ENCODE data around the gene DVL1.
A peak's percentile ranks its signal among the peaks of the same experiment; 100 is the strongest.

The DVL1 gene

GRCh38 chr1:1324524-1325287 lies 24.5 kb downstream of the DVL1 start, which contains the start of the genes CPTP and INTS11:
Gene CPTP (plus strand): TSS chr1:1324802. CDS start chr1:1326911, 2,109 bp downstream.
Gene INTS11 (minus strand): TSS chr1:1324660. CDS start chr1:1324608, 52 bp downstream.
- Histone ChIP-seq H3K27ac (peak within 1 kb of the TSS; percentile 94), H3K36me3 (peaks cover 40% of the 10 kb centered on the region), H3K9me3 (ENCODE audit: severe bottlenecking) (no peaks in the 10 kb centered on the region), H3K4me3 (ENCODE audit: low read depth, low read length) (peak within 1 kb of the TSS; percentile 93), H3K27me3 (ENCODE audit: insufficient read depth, low read depth, severe bottlenecking) (no peaks in the 10 kb centered on the region)
- TF ChIP-seq CTCF (IDR thresholded peaks at IDR 0.05; ENCODE audit: low read depth, low read length), result no peak
- peak; percentile 95 for DNase-seq

- peak overlapping the region; percentile 94 for H3K27ac ChIP-seq
Observed at GRCh38 chr1:1324084-1324523, 25.1 kb downstream of the DVL1 start.

GRCh38 chr1:1322952-1323351 lies 26.3 kb downstream of the DVL1 start:
- no peak for DNase-seq
- TF ChIP-seq CTCF (IDR thresholded peaks at IDR 0.05; ENCODE audit: low read depth, low read length), result no peak
- Histone ChIP-seq H3K4me3 (ENCODE audit: low read depth, low read length) (no peak overlapping the region), H3K27me3 (ENCODE audit: insufficient read depth, low read depth, severe bottlenecking) (no peaks in the 10 kb centered on the region), H3K36me3 (peaks cover 57% of the 10 kb centered on the region), H3K9me3 (ENCODE audit: severe bottlenecking) (no peaks in the 10 kb centered on the region), H3K27ac (no peak overlapping the region)

More at GRCh38 chr1:1324084-1324523, 25.1 kb downstream of the DVL1 start:
- DNase-seq, result no peak
- peak overlapping the region; percentile 93 for H3K4me3 ChIP-seq (ENCODE audit: low read depth, low read length)
- H3K36me3 ChIP-seq, result peaks cover 46% of the 10 kb centered on the region
- no peak for TF ChIP-seq CTCF (IDR thresholded peaks at IDR 0.05; ENCODE audit: low read depth, low read length)
- H3K27me3 ChIP-seq (ENCODE audit: insufficient read depth, low read depth, severe bottlenecking), result no peaks in the 10 kb centered on the region
- H3K9me3 ChIP-seq (ENCODE audit: severe bottlenecking), result no peaks in the 10 kb centered on the region

GRCh38 chr1:1322418-1322817 lies 26.8 kb downstream of the DVL1 start:
- Histone ChIP-seq H3K27me3 (ENCODE audit: insufficient read depth, low read depth, severe bottlenecking) (no peaks in the 10 kb centered on the region), H3K27ac (no peak overlapping the region), H3K9me3 (ENCODE audit: severe bottlenecking) (no peaks in the 10 kb centered on the region), H3K36me3 (peaks cover 57% of the 10 kb centered on the region), H3K4me3 (ENCODE audit: low read depth, low read length) (no peak overlapping the region)
- TF ChIP-seq CTCF (IDR thresholded peaks at IDR 0.05; ENCODE audit: low read depth, low read length), result no peak
- DNase-seq, result no peak

GRCh38 chr1:1321477-1321876 lies 27.7 kb downstream of the DVL1 start:
- Histone ChIP-seq H3K4me3 (ENCODE audit: low read depth, low read length) (no peak overlapping the region), H3K27ac (no peak overlapping the region), H3K27me3 (ENCODE audit: insufficient read depth, low read depth, severe bottlenecking) (no peaks in the 10 kb centered on the region), H3K9me3 (ENCODE audit: severe bottlenecking) (no peaks in the 10 kb centered on the region), H3K36me3 (peaks cover 62% of the 10 kb centered on the region)
- DNase-seq, result no peak
- no peak for TF ChIP-seq CTCF (IDR thresholded peaks at IDR 0.05; ENCODE audit: low read depth, low read length)
